Measurements from ENCODE around the gene VWA8. TPM values are rescaled to one million over a fixed set of nuclear protein-coding genes. Genes with fewer than 3 reads are reported as not detected.
"Not testable (repeated sequence)": the region's sequence is repeated elsewhere in the genome, so short reads cannot be mapped to it uniquely, and the experiment has no call there.

VWA8 gene
- total and polyA plus RNA-seq, 8 donors, result 11.9 to 24.4 (median 14.4) TPM

DNA sequence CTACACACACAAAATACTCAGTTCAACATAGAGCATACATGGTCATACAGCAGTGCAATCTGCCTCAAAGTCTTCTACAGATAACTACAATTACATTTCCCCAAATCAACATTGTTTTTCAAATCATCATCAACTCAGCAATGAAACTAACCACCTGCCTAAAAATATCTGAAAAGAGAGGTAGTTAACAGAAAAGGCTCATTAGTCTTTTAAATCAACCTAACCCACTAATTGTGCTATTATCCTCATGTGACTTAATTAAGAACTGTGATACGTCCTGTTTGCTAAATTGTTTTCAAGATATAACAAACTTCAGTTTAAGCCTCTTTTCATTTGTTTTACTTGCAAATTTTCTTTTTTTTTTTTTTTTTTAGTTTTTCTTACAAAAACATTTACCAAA, 65.4 kb downstream of the VWA8 start:
- no peaks in the 10 kb centered on the region for H3K4me1 ChIP-seq
- no peak overlapping the region for H3K4me3 ChIP-seq
- peaks cover 0 to 5% of the 10 kb centered on the region in 2 donors for H3K36me3 ChIP-seq
- H3K27ac ChIP-seq, result no peak overlapping the region
- intact Hi-C loops (cut with DNase I), result no loop called here
- TF ChIP-seq, protein P1, sequence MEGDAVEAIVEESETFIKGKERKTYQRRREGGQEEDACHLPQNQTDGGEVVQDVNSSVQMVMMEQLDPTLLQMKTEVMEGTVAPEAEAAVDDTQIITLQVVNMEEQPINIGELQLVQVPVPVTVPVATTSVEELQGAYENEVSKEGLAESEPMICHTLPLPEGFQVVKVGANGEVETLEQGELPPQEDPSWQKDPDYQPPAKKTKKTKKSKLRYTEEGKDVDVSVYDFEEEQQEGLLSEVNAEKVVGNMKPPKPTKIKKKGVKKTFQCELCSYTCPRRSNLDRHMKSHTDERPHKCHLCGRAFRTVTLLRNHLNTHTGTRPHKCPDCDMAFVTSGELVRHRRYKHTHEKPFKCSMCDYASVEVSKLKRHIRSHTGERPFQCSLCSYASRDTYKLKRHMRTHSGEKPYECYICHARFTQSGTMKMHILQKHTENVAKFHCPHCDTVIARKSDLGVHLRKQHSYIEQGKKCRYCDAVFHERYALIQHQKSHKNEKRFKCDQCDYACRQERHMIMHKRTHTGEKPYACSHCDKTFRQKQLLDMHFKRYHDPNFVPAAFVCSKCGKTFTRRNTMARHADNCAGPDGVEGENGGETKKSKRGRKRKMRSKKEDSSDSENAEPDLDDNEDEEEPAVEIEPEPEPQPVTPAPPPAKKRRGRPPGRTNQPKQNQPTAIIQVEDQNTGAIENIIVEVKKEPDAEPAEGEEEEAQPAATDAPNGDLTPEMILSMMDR (IDR thresholded peaks at IDR 0.05), result no peak
- no peak for DNase-seq
- H3K27me3 ChIP-seq, result no peaks in the 10 kb centered on the region
- ATAC-seq, result no peak
- no peaks in the 10 kb centered on the region for H3K9me3 ChIP-seq

DNA sequence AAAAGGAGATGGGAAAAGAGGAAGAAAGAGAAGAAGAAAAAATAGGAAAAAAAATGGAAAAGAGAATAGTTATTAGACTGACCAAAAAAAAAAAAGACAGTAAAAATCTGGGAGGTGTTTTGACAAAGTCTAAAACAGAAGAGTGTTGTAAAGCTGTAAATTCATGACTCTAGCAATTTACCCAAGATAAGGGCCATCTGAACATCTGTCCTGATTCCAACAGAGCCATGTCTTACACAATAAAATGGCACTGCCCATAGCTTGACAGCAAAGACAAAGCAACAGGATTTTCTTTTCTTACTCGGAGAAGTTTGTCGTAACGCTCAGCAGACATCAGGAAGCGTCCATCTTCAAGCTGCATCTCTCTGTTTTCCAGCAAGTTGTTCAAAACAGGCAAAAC, 69.8 kb downstream of the VWA8 start:
- H3K36me3 ChIP-seq, result peaks cover 0 to 8% of the 10 kb centered on the region in 2 donors
- H3K27ac ChIP-seq, result no peak overlapping the region
- DNase-seq (no peak), ATAC-seq (no peak)
- no peaks in the 10 kb centered on the region for H3K9me3 ChIP-seq
- no peaks in the 10 kb centered on the region for H3K4me1 ChIP-seq
- intact Hi-C loops (cut with DNase I), result no loop called here
- H3K4me3 ChIP-seq, result no peak overlapping the region
- TF ChIP-seq, protein P1 (IDR thresholded peaks at IDR 0.05), result no peak
- no peaks in the 10 kb centered on the region for H3K27me3 ChIP-seq

DNA sequence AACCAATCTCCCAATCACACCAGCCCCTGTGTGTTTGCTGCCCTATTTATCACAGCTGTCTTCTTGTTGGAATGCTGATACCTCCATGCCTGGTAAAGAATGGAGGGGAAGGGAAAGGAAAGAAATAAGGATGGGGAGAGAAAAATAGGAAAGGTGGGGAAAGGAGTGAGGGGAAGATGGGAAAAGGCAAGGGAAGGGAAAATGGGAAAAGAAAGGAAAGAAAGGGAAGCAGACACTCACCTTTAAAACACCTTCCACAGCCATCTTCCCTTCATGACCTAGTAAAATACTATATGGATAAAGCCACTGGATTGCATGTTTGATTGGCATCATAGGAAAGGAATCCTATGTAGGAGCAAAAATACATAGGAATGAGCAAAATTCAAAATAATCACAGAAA, 77.8 kb downstream of the VWA8 start:
- TF ChIP-seq, protein P1 (IDR thresholded peaks at IDR 0.05), result no peak
- H3K9me3 ChIP-seq, result no peaks in the 10 kb centered on the region
- no peak overlapping the region for H3K4me3 ChIP-seq
- no peaks in the 10 kb centered on the region for H3K4me1 ChIP-seq
- intact Hi-C loops (cut with DNase I), result no loop called here
- H3K36me3 ChIP-seq, result peaks cover 0 to 16% of the 10 kb centered on the region in 2 donors
- no peaks in the 10 kb centered on the region for H3K27me3 ChIP-seq
- no peak overlapping the region for H3K27ac ChIP-seq
- ATAC-seq, result no peak
- no peak for DNase-seq

DNA sequence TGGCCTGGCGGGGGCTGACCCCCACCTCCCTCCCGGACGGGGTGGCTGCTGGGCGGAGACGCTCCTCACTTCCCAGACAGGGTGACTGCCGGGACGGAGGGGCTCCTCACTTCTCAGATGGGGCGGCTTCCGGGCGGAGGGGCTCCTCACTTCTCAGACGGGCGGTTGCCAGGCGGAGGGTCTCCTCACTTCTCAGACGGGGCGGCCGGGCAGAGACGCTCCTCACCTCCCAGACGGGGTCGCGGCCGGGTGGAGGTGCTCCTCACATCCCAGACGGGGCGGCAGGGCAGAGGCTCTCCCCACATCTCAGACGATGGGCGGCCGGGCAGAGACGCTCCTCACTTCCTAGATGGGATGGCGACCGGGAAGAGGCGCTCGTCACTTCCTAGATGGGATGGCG, 79.0 kb downstream of the VWA8 start:
- peak in 1 of 4 donors; percentile 33 for DNase-seq
- H3K36me3 ChIP-seq, result peaks cover 0 to 16% of the 10 kb centered on the region in 2 donors
- H3K27me3 ChIP-seq; H3K27ac ChIP-seq; H3K4me3 ChIP-seq; H3K4me1 ChIP-seq; ATAC-seq; H3K9me3 ChIP-seq; intact Hi-C loops (cut with DNase I): not testable (repeated sequence)

DNA sequence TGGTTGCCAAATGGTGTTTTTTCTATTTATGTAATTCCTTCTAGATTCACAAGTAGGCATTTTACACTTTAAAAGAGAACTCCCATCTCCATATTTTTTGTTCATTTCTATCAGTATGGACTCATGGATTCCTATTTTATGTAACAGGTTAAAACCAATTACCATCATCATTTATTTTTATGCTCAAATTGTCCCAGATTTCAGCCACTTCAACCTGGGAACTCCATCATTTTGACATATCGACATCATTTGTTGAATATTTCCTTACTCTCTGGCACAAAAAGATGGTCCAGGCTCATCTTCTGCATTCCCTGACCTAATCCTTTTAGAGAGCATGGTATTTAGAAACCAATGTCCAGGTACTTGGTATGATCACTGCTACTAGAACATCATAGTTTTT, 79.9 kb downstream of the VWA8 start:
- TF ChIP-seq, protein P1 (IDR thresholded peaks at IDR 0.05), result no peak
- DNase-seq (no peak), ATAC-seq (no peak)
- H3K4me1 ChIP-seq, result no peaks in the 10 kb centered on the region
- no peaks in the 10 kb centered on the region for H3K27me3 ChIP-seq
- H3K27ac ChIP-seq, result no peak overlapping the region
- no peaks in the 10 kb centered on the region for H3K9me3 ChIP-seq
- peaks cover 0 to 16% of the 10 kb centered on the region in 2 donors for H3K36me3 ChIP-seq
- intact Hi-C loops (cut with DNase I), result no loop called here
- H3K4me3 ChIP-seq, result no peak overlapping the region

DNA sequence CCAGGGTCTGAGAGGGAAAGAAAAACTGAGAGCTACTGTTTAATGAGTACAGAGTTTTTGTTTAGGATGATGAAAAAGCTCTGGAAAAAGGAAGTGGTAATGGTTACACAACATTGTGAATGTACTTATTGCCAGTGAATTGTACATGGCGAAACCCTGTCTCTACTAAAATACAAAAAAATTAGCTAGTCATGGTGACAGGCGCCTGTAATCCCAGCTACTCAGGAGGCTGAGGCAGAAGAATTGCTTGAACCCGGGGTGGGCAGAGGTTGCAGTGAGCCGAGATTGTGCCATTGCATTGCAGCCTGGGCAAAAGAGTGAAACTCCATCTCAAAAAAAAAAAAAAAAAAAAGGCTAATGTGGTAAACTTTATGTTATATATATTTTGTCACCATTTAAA, 96.3 kb downstream of the VWA8 start:
- intact Hi-C loops (cut with DNase I), result no loop called here
- Histone ChIP-seq H3K27ac (peak overlapping the region in 1 of 2 donors; percentile 69), H3K9me3 (no peaks in the 10 kb centered on the region), H3K27me3 (no peaks in the 10 kb centered on the region), H3K4me1 (peaks cover 0 to 19% of the 10 kb centered on the region in 2 donors), H3K36me3 (peaks cover 0 to 6% of the 10 kb centered on the region in 2 donors), H3K4me3 (no peak overlapping the region)
- peak; percentile 33 for ATAC-seq
- peak in 1 of 4 donors; percentile 37 for DNase-seq
- TF ChIP-seq, protein P1 (IDR thresholded peaks at IDR 0.05), result no peak

DNA sequence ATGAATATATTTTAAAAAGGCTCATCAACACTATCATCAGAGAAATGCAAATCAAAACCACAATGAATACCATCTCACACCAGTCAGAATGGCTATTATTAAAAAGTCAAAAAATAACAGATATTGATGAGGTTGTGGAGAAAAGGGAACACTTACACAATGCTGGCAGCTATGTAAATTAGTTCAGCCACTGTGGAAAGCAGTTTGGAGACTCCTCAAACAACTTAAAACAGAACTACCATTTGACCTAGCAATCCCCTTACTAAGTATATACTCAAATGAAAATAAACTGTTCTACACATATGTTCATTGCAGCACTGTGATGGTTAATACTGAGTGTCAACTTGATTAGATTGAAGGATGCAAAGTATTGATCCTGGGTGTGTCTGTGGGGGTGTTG, 98.2 kb downstream of the VWA8 start:
- H3K27ac ChIP-seq; intact Hi-C loops (cut with DNase I); H3K4me3 ChIP-seq: not testable (repeated sequence)

More for the DNA sequence above, 98.2 kb downstream of the VWA8 start:
- not testable (repeated sequence) for H3K9me3 ChIP-seq, H3K27me3 ChIP-seq, H3K36me3 ChIP-seq, DNase-seq, ATAC-seq
- peaks cover 0 to 19% of the 10 kb centered on the region in 2 donors for H3K4me1 ChIP-seq
